Activated gamma-delta T cell (primary cell): ENCODE results near the gene TMEM130.
"Not testable (repeated sequence)": the region's sequence is repeated elsewhere in the genome, so short reads cannot be mapped to it uniquely, and the experiment has no call there.

Experiments
- DNase-seq: peaks from one replicate; lab custom pipeline; 2025; lab: John Stamatoyannopoulos, UW

The TMEM130 gene

DNA sequence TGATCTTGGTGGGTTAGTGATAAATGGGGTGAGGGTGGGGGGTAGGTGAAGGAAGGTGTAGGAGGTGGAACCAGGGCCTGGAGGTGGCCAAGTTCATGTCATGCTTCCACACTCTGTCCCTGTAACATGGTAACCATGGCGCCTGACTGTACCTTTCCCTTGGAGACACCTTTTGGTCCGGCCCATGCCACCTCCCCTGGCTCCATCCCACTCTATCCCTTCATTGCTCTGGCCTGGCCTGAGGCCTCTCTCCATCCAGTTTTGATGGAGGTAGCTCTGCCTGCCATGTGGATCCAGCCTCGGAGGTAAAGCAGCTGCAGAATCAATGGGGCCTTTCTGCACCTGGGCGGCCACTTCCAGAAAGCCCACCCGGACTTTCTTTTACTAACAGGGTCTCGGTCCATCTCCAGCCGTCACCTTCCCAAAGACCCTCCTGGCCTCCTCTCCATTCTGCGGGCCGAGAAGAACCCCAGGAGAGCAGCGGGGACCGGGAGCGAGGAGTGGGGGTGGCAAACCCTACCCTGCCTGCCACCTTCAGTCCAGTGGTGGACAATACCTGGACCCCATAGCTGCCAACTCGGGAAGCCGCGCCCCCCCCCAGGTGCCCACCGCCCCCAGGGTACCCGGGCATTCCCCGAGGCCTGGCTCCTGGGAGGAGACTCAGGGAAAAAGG is 8.0 kb upstream of the TMEM130 start:
- DNase-seq = no peak

DNA sequence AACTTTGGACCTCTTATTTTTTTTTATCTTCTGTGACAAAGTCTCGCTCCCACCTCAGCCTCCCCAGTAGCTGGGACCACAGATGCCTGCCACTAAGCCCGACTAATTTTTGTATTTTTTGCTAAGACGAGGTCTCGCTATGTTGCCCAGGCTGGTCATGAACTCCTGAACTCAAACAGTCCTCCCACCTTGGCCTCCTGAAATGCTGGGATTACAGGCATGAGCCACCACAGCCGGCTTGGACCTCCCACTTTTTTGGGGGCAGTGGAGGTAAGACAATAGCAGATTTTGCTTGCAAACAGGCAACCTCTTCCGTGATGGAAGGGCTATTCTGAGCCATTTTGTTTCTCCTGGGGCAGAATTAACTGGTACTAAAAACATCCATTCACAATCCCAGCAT is 7.3 kb upstream of the TMEM130 start:
- DNase-seq = no peak

DNA sequence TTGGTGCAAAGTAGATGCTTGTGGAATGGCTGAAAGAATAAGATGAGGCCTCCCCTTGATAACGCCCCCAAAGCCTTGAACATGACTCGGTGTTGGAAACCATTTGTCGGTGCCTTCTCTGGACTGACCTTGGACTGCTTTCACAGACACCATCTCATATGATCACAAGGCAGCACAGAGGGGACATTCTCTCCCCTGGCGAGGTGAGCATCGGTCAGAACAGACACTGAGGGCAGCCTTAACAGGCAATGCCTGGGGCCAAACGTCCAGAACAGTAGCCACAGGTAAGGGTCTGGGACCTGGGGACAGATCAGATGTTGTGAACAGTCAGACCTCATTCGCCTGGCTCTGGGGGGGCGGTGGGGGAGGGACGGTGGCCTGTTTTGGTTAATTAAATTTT is 5.7 kb upstream of the TMEM130 start:
- no peak for DNase-seq

DNA sequence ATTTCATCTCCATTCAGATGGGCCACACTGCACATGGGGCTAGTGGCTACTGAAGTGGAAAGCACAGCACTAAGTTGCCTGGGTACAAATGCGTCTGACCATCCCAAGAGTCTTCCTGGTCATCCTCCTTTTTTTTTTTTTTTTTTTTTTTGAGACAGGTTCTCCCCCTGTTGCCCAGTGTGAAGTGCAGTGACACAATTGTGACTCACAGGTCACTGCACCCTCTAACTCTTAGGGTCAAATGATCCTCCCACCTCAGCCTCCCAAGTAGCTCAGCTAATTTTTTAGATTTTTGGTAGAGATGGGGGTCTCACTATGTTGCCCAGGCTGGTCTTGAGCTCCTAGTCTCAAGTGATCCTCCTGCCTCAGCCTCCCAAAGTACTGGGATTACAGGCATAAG is 5.1 kb upstream of the TMEM130 start:
- DNase-seq = no peak

DNA sequence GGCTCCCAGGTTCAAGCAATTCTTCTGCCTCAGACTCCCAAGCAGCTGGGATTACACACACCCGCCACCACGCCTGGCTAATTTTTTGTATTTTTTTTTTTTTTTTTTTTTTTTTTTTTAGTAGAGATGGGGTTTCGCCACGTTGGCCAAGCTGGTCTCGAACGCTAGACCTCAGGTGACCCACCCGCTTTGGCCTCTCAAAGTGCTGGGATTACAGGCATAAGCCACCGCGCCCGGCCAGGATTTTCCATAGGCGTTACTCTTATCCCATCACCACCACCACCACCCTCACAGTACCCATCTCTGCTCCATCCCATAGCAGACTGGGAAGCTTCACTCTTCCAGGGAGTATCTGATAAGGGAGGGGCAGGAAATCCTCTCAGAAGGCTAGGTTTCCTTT is 3.8 kb upstream of the TMEM130 start:
- not testable (repeated sequence) for DNase-seq

DNA sequence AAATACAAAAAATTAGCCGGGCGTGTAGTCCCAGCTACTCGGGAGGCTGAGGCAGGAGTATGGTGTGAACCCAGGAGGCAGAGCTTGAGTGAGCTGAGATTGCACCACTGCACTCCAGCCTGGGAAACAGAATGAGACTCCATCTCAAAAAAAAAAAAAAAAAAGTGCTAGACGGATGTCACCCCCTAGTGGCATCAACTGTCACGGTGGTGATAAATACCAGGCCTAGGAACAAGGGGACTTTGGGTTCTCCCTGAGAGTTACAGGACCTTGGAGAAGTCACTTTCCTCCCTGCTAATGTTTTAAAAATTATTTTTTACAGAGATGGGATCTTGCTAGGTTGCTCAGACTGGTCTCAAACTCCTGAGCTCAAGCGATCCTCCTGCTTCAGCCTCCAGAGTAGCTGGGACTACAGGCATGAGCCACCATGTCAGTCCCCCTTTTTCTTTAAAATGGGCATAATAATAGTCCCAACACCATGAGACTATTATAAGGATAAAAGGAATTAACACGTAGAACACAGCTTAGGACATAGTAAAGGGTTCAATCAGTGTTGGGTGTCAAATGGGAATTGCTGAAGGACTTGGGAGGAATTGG is 2.6 kb upstream of the TMEM130 start:
- DNase-seq = no peak

DNA sequence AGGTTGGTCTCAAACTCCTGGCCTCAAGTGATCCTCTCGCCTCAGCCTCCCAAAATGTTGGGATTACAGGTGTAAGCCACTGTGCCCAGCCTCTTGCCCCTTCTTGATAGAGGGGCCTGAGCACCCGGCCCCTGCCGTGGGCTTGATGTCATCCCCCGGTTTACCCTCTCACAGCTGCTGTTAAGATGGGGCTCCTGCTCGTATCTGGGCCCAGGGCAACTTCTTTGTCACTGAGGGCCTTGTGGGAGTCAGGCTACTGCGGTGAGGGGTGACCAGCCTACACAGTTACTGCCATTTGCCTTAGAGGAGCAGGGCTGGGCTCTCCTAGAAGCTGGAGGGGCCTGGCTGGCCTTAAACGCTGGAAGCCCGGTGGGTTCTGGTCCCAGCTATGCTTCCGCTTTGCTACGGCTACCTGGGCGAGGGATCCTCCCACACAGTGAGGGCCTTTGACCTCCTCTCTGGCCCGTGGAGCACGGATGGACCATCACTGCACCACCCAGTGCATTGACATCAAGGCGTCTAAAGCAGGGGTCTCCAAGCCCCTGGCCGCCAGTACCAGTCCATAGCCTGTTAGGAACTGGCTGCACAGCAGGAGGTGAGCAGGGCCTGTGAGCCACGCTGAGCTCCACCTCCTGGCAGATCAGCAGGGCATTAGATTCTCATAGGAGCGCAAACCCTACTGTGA is 1.1 kb upstream of the TMEM130 start:
- no peak for DNase-seq

DNA sequence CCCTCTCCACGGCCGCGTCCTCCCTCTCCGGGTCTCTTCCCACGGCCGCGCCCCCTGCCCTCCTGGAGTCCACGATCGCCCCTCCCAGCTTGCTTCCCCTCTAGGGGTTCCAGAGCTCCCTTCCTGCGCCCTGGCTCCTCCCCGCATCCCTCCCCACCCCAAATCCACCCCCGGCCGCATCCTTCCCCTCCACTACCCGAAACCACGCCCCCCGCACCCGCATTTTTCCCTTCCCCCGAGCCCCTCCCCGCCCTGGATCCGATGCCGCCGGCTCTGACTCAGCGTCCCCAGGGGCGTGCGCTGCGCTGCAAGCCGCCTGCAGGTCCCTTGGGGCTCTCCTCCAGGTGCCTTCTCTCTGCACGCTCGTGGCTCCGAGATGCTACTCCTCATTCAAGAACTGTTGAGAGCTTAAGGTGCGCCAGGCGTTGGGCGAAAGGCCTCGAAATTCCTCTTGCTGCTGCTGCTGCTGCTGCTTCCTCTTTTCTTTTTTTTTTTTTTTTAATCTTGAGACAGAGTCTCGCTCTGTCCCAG is 372 bp upstream of the TMEM130 start:
- peak; percentile 25 for DNase-seq

DNA sequence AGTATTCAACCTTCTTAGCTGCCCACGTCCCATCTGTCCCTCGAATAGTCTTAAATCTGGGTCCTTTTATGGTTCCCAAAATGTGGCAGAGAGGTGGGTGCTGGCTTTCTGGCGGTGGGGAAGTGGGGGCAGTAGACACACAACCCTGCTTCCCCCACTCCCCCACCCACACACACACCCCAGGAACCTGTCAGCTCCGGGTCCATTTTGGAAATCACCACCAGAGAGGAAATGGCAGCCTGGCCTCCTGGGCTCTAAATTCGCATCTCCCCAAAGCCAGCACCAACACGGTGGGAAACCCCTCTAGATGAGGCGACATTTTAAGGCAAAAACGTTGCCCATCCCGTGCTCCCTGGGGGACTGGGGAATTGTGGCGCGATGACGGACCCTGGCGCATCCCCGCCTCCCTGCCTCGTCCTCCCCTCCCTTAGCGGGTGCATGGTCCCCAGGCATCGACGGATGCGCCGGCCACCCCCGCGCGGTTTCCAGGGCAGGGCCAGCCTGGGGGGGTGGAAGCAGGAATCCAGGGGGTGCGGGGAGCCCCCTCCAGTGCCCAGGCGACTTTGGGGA is 702 bp downstream of the TMEM130 start:
- DNase-seq = no peak

DNA sequence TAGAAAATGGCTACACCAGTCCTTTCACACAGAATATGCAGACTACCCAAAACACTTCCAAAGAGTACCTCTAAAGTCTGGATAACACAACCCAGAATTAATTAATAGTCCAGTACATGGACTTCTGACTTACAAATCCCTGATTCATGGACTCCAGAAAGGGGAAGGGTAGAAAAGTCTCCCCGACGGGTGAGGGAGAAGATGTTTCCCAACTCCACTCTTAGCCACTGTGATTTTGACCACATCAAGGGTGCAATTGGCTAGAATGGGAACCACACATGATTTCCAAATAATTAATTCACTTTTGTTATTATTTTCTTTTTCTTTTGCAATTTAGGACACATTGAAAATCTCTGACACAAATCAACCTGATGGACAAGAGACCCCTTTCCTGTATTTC is 1.4 kb downstream of the TMEM130 start:
- no peak for DNase-seq

DNA sequence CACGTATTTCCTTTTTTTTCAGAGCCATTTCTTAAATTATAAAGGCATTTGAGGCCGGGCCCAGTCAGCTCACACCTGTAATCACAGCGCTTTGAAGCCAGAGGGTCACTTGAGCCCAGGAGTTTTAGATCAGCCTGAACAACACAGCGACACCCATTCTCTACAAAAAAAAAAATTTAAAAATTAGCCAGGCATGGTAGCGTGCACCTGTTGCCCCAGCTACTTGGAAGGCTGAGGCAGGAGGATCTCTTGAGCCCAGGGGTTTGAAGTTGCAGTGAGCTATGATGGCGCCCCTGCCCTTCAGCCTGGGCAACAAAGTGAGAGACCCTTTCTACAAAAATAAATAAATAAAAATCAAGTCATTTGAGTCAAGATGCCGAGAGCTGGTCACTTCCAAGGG is 3.0 kb downstream of the TMEM130 start:
- no peak for DNase-seq

DNA sequence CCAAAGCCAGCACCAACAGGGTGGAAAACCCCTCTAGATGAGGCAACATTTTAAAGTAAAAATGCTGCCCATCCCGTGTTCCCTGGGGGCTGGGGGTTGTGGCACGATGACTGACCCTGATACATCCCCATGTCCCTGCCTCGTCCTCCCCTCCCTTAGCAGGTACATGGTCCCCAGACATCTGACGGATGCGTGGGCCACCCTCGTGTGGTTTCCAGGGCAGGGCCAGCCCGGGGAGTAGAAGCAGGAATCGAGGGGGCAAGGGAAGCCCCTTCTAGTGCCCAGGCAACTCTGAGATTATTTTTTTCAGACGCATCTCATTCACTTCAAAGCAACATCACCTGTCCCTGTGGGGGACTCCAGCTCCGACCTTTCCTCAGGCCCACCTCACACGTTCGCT is 3.5 kb downstream of the TMEM130 start:
- no peak for DNase-seq

DNA sequence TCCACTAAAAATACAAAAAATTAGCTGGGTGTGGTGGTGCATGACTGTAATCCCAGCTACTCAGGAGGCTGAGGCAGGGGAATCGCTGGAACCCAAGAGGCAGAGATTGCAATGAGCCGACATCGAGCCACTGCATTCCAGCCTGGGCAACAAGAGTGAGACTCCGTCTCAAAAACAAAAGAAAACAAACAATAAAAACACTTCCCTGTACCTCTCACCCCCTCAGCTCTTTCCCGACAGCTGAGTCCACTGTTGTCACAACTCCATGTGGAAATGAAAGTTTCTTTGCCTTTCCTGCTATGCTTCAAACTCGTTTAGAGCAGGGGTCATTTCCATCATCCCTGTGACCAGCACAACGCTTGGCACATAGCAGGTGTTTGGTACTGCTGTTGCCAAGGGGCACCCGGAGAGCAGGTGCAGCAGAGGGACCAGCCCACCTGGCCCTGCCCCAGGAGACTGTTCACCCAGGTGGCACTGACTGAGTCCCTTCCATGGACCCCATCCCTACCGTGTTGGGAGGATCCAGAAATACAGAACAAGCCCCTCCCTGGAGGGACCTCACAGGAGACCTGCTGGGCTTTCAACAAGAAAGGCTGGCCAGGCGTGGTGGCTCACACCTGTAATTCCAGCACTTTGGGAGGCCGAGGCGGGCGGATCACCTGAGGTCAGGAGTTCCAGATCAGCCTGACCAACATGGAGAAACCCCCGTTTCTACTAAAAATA is 4.9 kb downstream of the TMEM130 start:
- no peak for DNase-seq

DNA sequence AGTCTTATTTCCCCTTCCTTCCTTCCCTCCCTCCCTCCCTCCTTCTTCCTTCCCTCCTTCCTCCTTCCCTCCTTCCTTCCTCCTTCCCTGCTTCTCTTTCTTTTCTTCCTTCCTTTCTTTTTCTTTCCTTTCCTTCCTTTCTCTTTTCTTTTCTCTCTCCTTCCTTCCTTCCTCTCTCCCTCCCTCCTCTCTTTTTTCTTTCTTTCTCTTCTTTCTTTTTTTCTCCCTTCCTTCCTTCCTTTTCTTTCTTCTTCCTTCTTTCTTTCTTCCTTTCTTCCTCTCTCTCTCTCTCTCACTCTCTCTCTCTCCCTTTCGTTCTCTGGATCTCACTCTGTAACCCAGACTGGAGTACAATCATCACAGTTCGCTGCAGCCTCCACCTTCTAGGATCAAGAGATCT is 6.2 kb downstream of the TMEM130 start:
- no peak for DNase-seq

DNA sequence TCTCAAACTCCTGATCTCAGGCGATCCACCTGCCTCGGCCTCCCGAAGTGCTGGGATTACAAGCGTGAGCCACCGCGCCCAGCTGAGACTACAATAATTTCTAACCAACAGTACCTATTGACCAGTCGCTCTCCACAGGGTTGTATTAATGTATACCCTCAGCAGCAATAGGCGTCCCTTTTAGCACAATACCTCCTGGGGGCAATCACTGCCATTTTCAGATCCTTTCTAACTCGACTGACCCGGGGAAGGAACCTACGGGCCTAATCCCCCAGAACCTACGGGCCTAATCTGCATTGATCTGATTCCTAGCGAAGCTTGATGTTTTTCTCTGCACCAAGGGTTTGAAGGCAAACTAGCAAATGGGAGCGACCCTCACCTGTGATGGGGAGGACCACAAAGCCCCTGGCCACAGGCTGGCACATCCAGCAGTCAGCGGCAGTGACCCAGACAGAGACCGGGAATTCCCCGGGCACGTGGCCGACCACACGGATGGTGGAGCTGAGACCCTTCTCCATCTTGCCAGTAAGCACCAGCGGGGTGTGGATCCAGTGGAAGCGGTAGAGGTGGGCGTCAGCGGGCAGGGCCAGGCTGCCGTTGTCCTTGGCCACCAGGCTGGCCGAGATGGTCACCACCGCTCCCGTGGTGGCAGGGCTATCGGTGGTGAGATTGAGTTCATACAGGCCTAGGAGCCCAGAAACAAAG is 6.9 kb downstream of the TMEM130 start:
- no peak for DNase-seq

DNA sequence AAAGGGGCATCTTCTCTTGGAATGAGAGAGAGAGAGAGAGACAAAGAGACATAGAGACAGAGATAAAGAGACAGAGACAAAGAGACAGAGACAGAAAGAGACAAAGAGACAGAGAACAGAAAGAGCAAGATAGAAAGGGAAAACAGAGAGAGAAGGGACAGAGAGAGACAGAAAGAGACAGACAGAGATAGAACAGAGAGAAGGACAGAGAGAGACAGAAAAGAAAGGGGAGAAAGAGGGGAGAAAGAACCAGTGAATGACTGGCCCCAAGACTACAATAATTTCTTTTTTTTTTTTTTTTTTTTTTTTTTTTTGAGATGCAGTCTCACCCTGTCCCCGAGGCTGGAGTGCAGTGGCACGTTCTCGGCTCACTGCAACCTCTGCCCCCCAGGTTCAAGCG is 7.6 kb downstream of the TMEM130 start:
- DNase-seq = no peak

DNA sequence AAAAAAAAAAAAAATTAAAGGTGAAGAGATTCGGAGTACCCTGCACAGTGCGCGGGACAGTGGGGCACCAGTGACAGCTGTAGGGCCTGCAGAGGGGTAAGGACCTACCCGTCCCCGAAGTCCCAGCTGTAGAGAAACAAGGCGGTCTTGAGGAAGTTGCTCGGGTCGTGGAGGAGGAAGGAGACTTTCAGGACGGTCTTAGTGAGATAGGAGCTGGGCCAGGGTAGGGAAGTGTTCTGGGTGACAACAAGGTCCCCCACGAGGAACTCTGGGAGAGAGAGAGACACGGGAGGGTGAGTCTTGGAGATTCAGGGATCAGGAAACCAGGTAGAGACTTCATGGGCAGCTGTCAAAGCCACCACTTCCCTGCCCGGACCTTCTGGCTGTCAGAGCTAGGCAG is 9.7 kb downstream of the TMEM130 start:
- DNase-seq = no peak

DNA sequence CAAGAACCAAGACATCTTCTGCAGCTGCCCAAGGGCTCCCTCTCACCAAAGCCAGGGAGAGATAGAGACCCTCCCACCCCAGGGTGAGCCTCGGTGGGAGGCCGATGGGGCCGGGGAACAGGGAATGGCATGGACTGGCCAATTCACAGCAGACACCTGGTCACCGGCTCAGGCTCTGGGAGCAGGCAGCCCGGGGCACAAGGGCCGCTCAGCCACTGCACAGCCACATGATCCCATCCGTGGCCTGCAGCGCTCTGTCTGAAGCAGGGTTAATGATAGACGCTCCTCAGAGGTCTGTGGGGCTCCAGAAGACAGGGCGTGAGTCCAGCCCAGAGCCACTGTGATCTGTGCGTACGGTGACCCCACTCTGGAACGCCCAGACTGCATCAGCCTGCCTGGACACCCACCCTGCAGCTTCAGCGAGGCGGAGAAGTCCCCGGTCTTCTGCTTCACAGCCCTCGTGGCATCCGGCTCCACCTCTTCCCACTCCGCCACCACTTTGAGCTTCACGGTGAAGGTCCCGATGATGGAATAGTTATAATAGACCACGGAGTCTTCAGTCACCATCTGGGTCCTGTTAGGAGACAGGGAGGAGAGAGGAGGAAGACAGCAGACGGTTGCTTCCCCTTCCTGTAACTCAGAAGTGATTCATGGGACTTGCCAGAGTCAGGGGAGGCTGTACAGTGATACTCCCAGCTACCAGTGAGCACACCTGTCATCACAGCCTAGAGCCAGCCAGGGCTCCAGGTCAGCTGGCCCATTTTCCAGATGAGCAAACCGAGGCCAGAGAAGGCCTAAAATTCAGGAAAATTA is 14.0 kb downstream of the TMEM130 start:
- DNase-seq = no peak

DNA sequence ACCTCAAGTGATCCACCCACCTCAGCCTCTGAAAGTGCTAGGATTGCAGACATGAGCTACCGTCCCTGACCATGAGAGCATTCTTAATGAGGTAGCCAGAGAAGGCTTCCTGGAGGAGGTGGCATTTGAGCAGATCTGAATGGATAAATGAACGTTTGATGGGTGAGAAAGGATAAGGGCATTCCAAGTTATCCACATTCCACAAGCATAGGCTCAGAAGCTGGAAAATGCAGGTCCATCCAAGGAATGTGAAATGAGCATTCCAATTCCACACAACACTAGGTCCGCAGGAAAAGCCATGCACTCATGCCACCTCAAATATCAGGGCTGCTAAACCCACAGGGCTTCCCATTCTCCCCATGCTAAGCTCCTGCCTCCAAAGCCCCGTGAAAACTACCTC is 17.0 kb downstream of the TMEM130 start:
- DNase-seq = no peak

DNA sequence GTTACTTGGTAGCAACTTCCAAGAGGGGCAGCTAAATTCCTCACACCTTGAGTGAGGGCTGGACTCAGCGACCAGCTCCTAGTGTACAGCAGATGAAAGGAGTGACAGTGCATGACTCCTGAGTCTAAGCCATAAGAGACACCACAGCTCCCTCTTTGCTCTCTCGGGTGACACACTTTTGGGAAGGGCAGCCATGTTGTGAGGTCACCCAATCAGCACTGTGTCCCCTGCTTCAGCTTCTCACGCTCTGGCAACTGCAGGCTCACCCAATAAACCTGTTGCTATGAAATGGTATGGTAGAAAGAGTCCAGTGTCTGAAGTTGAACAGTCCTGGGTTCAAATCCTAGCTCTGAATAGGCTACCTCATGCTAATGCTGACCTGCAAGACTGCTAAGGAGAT is 20.9 kb downstream of the TMEM130 start:
- no peak for DNase-seq

DNA sequence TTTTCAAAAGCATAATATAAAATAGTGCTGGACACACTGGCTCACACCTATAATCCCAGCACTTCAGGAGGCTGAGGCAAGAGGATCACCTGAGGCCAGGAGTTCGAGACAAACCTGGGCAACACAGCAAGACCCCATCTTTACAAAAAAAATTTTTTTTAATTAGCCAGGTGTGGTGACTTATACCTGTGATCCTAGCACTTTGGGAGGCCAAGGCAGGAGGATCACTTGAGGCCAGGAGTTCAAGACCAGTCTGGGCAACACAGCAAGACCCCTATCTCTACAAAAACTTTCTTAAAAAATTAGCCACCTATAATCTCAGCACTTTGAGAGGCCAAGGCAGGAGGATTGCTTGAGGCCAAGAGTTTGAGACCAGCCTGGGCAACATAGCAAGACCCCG is 27.3 kb downstream of the TMEM130 start:
- not testable (repeated sequence) for DNase-seq
